Hepatocyte (in vitro differentiated cells): ENCODE measurements around the gene MED15. TPM values are rescaled to one million over a fixed set of nuclear protein-coding genes. Genes with fewer than 3 reads are reported as not detected.

Experiments used
- DNase-seq: peaks from one replicate; pipeline ENCODE4 v3.0.0-alpha.2; 2016; ENCODE audit warnings: low spot score
- H2AFZ ChIP-seq: fragments of 200-600 bp; sonication (generic); 2 replicates; pipeline ENCODE4 v1.6.0; 2016; ENCODE audit warnings: antibody characterized with exemption, mild to moderate bottlenecking
- H3K27ac ChIP-seq: fragments of 200-600 bp; sonication (generic); 2 replicates; pipeline ENCODE4 v1.5.1; 2016; ENCODE audit warnings: mild to moderate bottlenecking
- H3K27me3 ChIP-seq: fragments of 200-600 bp; sonication (generic); 2 replicates; pipeline ENCODE4 v1.6.1; 2016
- H3K36me3 ChIP-seq: fragments of 200-600 bp; sonication (generic); replicated peaks from 2 replicates; pipeline ENCODE4 v1.5.1; 2016; ENCODE audit warnings: low read depth; ENCODE audit not compliant: insufficient read depth
- H3K4me1 ChIP-seq: fragments of 200-600 bp; sonication (generic); 2 replicates; pipeline ENCODE4 v1.5.1; 2016; ENCODE audit warnings: mild to moderate bottlenecking, moderate library complexity; ENCODE audit not compliant: insufficient read depth
- H3K4me2 ChIP-seq: fragments of 200-600 bp; sonication (generic); 2 replicates; pipeline ENCODE4 v1.6.0; 2016
- H3K4me3 ChIP-seq: fragments of 200-600 bp; sonication (generic); 2 replicates; pipeline ENCODE4 v1.5.1; 2016; ENCODE audit warnings: mild to moderate bottlenecking
- H3K79me2 ChIP-seq: fragments of 200-600 bp; sonication (generic); 2 replicates; pipeline ENCODE4 v1.6.0; 2017; ENCODE audit warnings: mild to moderate bottlenecking
- H3K9me2 ChIP-seq: fragments of 200-600 bp; sonication (generic); replicated peaks from 2 replicates; pipeline ENCODE4 v1.6.0; 2017; ENCODE audit warnings: mild to moderate bottlenecking; ENCODE audit not compliant: insufficient read depth
- H3K9me3 ChIP-seq: fragments of 200-600 bp; sonication (generic); 2 replicates; pipeline ENCODE4 v1.5.1; 2016; ENCODE audit warnings: low read depth, mild to moderate bottlenecking
- H4K20me1 ChIP-seq: fragments of 200-600 bp; sonication (generic); 2 replicates; pipeline ENCODE4 v1.6.0; 2016; ENCODE audit warnings: mild to moderate bottlenecking; ENCODE audit not compliant: insufficient read depth, poor library complexity, severe bottlenecking
- EZH2 ChIP-seq: fragments of 200-600 bp; sonication (generic); IDR thresholded peaks from 2 replicates; pipeline ENCODE4 v1.6.1; 2016; ENCODE audit warnings: antibody characterized with exemption, mild to moderate bottlenecking, borderline replicate concordance
- EZH2phosphoT487 ChIP-seq: fragments of 200-600 bp; sonication (generic); IDR thresholded peaks from one replicate; pipeline ENCODE4 v1.6.1; 2018; ENCODE audit warnings: antibody characterized with exemption, mild to moderate bottlenecking, low read depth, moderate library complexity; ENCODE audit not compliant: unreplicated experiment, severe bottlenecking
- WGBS: methylation state at CpG from one replicate; pipeline ENCODE4 v1.1.6; 2016; ENCODE audit warnings: low lambda C conversion rate; ENCODE audit errors: missing lambda C conversion rate; 5-methylcytosine and 5-hydroxymethylcytosine counted together
- polyA plus RNA-seq: library from polyadenylated mRNA; unstranded; fragments of >200 nt; fragmentation: Nextera tagmentation; extraction: Ambion mirVana; gene quantifications from 2 replicates; pipeline ENCODE4 v1.2.1, GENCODE V29; 2016
- total RNA-seq: library from RNA; depleted of rRNA; stranded (reverse); fragments of >200 nt; gene quantifications from 2 replicates; pipeline ENCODE4 v1.2.3, GENCODE V29; 2014
- TF ChIP-seq, protein P1 (sequence below): fragments of 200-600 bp; sonication (generic); IDR thresholded peaks from 2 replicates; pipeline ENCODE4 v1.5.1; 2016; ENCODE audit warnings: antibody characterized with exemption, mild to moderate bottlenecking; ENCODE audit not compliant: poor library complexity

MED15 gene
- total and polyA plus RNA-seq, 2 experiments from 2014 or later: 31.5 to 53.1 TPM

DNA sequence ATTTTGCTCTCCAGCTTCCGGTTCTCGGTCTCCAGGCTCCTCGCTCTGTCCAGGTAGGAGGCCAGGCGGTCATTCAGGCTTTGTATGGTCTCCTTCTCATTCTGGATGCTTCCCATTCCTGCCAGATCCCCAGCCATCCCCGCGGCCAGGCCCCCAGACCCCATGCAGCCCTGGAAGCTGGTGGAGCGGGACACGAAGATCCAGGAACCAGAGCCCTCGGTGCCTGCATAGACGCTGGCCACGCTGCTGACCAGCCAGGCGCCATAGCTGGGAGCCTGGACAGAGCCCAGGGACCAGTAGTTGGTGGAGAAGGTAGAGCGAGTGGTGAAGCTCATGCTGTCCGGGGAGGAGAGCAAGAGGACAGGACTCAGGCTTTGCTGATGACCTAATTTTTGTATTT lies 23.6 kb upstream of the MED15 start:
- H3K4me2 ChIP-seq: no peak overlapping the region
- H3K27ac ChIP-seq: no peak overlapping the region
- H3K4me1 ChIP-seq: no peaks in the 10 kb centered on the region
- H3K79me2 ChIP-seq: peaks cover 17% of the 10 kb centered on the region
- H3K36me3 ChIP-seq: no peaks in the 10 kb centered on the region
- no peak for DNase-seq
- H3K9me2 ChIP-seq: no peaks in the 10 kb centered on the region
- peaks cover 4% of the 10 kb centered on the region for H4K20me1 ChIP-seq
- no peaks in the 10 kb centered on the region for H3K27me3 ChIP-seq
- no peak for TF ChIP-seq EZH2phosphoT487
- WGBS: 98% methylated on average over 12 of the region's 14 CpGs
- H3K9me3 ChIP-seq: no peaks in the 10 kb centered on the region
- no peak overlapping the region for H2AFZ ChIP-seq
- H3K4me3 ChIP-seq: no peak overlapping the region

DNA sequence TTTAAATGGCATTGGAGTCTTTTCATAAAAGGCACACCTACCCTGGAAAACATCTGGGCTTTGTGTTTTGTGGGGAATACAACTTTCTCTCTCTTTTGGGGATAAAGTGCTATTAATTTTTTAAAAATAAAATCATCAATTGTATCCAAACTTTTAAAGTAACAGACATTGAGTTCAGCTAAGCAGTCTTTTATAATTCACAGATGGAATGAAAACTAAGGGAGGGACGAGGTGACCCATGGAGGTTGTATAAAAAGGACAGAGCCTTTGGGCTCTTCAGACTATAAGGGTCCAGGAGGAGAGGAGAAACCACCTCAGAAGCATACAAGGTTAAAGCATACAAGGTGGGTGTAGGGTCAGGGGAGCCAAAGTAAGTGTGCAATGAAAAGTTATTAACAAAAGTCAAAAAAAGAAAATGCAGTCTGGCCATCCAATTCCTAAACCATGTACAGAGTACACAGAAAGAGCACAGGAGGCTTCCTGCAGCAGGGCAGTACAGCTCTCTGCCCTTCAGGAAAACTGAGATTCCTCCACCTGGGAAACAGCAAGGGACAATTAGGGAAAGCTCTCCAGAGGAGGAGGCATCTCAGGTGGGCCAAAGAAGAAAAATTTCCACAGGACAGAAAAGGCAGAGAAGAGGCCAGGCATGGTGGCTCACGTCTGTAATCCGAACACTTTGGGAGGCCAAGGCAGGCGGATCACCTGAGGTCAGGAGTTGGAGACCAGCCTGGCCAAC lies 22.3 kb upstream of the MED15 start:
- TF ChIP-seq, protein P1, sequence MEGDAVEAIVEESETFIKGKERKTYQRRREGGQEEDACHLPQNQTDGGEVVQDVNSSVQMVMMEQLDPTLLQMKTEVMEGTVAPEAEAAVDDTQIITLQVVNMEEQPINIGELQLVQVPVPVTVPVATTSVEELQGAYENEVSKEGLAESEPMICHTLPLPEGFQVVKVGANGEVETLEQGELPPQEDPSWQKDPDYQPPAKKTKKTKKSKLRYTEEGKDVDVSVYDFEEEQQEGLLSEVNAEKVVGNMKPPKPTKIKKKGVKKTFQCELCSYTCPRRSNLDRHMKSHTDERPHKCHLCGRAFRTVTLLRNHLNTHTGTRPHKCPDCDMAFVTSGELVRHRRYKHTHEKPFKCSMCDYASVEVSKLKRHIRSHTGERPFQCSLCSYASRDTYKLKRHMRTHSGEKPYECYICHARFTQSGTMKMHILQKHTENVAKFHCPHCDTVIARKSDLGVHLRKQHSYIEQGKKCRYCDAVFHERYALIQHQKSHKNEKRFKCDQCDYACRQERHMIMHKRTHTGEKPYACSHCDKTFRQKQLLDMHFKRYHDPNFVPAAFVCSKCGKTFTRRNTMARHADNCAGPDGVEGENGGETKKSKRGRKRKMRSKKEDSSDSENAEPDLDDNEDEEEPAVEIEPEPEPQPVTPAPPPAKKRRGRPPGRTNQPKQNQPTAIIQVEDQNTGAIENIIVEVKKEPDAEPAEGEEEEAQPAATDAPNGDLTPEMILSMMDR: no peak
- TF ChIP-seq EZH2phosphoT487: no peak
- no peak for TF ChIP-seq EZH2
- peaks cover 30% of the 10 kb centered on the region for H3K79me2 ChIP-seq
- no peak for DNase-seq
- WGBS: 92% methylated on average over 4 of the region's 4 CpGs
- H4K20me1 ChIP-seq: peaks cover 13% of the 10 kb centered on the region
- H3K9me3 ChIP-seq: no peaks in the 10 kb centered on the region
- no peaks in the 10 kb centered on the region for H3K36me3 ChIP-seq
- no peak overlapping the region for H3K27ac ChIP-seq
- no peak overlapping the region for H3K4me2 ChIP-seq
- H3K27me3 ChIP-seq: no peaks in the 10 kb centered on the region
- H3K4me3 ChIP-seq: no peak overlapping the region
- no peak overlapping the region for H2AFZ ChIP-seq
- no peaks in the 10 kb centered on the region for H3K4me1 ChIP-seq
- H3K9me2 ChIP-seq: no peaks in the 10 kb centered on the region

DNA sequence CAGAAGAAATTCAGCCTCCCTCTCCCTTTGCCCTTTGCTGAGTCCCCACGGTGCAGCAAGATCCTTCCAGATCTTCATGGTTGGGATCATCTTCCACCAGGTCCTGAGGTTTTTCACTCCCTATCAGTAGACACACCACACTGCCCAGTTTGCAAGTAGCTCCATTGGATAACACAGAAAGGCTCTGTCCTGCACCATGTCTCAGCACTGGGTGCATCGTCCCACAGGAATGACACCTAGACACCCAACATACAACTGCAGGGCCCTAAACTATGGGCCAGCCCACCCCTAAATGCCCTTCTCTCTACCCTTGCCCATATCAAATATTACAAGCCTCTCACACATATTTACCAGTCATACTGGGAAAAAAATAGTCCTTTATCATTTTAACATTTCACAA lies 21.2 kb upstream of the MED15 start:
- H3K9me2 ChIP-seq: no peaks in the 10 kb centered on the region
- peaks cover 18% of the 10 kb centered on the region for H4K20me1 ChIP-seq
- no peak for DNase-seq
- H3K4me1 ChIP-seq: no peaks in the 10 kb centered on the region
- TF ChIP-seq EZH2phosphoT487 (no peak), EZH2 (no peak)
- TF ChIP-seq, protein P1: no peak
- no peak overlapping the region for H3K4me2 ChIP-seq
- no peak overlapping the region for H2AFZ ChIP-seq
- H3K27ac ChIP-seq: no peak overlapping the region
- no peaks in the 10 kb centered on the region for H3K36me3 ChIP-seq
- 94% methylated on average over 2 of the region's 2 CpGs for WGBS
- no peaks in the 10 kb centered on the region for H3K9me3 ChIP-seq
- no peak overlapping the region for H3K4me3 ChIP-seq
- no peaks in the 10 kb centered on the region for H3K27me3 ChIP-seq
- H3K79me2 ChIP-seq: peaks cover 41% of the 10 kb centered on the region

DNA sequence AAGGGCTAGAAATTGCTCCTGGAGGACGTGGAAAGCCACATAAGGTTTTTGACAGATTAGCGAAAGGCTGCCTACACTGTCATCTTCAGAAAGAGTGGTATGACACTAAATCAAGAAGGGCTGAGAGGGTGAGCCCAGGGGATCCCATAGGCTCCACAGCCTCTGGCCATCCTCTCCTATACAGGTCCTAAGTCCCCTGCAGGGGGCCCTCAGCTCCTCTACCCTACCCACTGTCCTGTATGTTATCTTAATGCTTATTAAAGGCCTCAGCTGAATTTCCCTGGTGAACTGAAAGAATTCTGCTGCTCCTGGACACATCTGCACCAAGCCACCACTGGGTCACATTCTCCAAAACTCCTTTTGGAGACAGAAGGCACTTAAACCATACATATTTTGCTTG lies 19.7 kb upstream of the MED15 start:
- Histone ChIP-seq H2AFZ (no peak overlapping the region), H3K9me2 (no peaks in the 10 kb centered on the region), H3K79me2 (peaks cover 56% of the 10 kb centered on the region), H3K36me3 (no peaks in the 10 kb centered on the region), H3K4me3 (no peak overlapping the region), H3K27me3 (no peaks in the 10 kb centered on the region), H3K4me2 (no peak overlapping the region), H3K9me3 (no peaks in the 10 kb centered on the region), H3K27ac (no peak overlapping the region), H4K20me1 (peaks cover 21% of the 10 kb centered on the region), H3K4me1 (no peaks in the 10 kb centered on the region)
- TF ChIP-seq, protein P1: no peak
- no peak for TF ChIP-seq EZH2phosphoT487
- no peak for TF ChIP-seq EZH2
- 89% methylated on average over 2 of the region's 2 CpGs for WGBS
- DNase-seq: no peak
